GM23338 (cell line): Measurements from ENCODE around the gene LLGL2.

Experiments used
- CREB1 ChIP-seq: fragments of 250-450 bp; sonication (Bioruptor Pico); IDR thresholded peaks from 2 replicates; pipeline ENCODE4 v1.5.0; 2020; ENCODE audit warnings: low read depth, mild to moderate bottlenecking, moderate library complexity
- EZH2 ChIP-seq: fragments of 200-600 bp; sonication (generic); IDR thresholded peaks from one replicate; pipeline ENCODE4 v1.8.0; 2017; ENCODE audit warnings: antibody characterized with exemption, mild to moderate bottlenecking, low read depth; ENCODE audit not compliant: unreplicated experiment
- EZH2phosphoT487 ChIP-seq: fragments of 200-600 bp; sonication (generic); IDR thresholded peaks from one replicate; pipeline ENCODE4 v1.8.1; 2018; ENCODE audit warnings: antibody characterized with exemption; ENCODE audit not compliant: unreplicated experiment
- JUNB ChIP-seq: IDR thresholded peaks from one replicate; pipeline ENCODE4 v1.6.1; 2016; ENCODE audit warnings: antibody characterized with exemption; ENCODE audit not compliant: unreplicated experiment
- NANOG ChIP-seq: IDR thresholded peaks from 2 replicates; pipeline ENCODE4 v1.6.1; 2016; ENCODE audit warnings: antibody characterized with exemption, borderline replicate concordance
- POLR2AphosphoS5 ChIP-seq: IDR thresholded peaks from 2 replicates; pipeline ENCODE4 v1.6.1; 2016; ENCODE audit warnings: antibody characterized with exemption, low read depth
- TF ChIP-seq, protein P1 (sequence below), 2 experiments: fragments of 200-600 bp in 1 of 2; sonication (generic) in 1 of 2; conservative IDR thresholded peaks; 2 replicates each; pipeline versions ENCODE4 v1.5.1 to v1.6.1; 2016 to 2017; ENCODE audit warnings: antibody characterized with exemption in 2 of 2, low read depth in 2 of 2, mild to moderate bottlenecking in 2 of 2, moderate library complexity in 1 of 2
- TF ChIP-seq, protein P2 (sequence below): IDR thresholded peaks from 2 replicates; pipeline ENCODE4 v1.6.1; 2016; ENCODE audit warnings: antibody characterized with exemption
- TF ChIP-seq, protein P3 (sequence below): fragments of 250-450 bp; sonication (Bioruptor Pico); IDR thresholded peaks from 2 replicates; pipeline ENCODE4 v1.5.0; 2020; ENCODE audit warnings: mild to moderate bottlenecking, moderate library complexity
- TF ChIP-seq, protein P4 (sequence below): IDR thresholded peaks from one replicate; pipeline ENCODE4 v1.6.1; 2018; ENCODE audit warnings: antibody characterized with exemption; ENCODE audit not compliant: unreplicated experiment

DNA sequence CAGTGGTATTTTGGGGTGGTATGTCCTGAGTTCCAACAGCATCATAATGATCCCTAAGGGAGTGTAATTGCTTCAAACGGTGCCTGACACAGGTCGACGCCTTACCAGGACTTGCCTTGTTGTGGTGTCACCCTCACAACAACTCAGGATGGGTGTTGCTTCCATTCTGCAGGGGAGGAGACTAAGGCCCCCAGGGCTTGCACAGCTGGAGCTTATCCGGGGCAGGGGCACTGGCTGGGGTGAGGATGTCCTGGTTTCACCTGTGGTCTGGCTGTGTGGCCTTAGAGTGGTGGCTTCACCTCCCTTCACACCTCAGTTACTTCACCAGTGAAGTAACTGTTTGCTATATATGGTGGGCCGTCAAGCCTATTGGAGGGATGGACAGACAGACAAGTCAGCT is 23.3 kb downstream of the LLGL2 start:
- no peak for TF ChIP-seq EZH2
- TF ChIP-seq POLR2AphosphoS5 = no peak
- TF ChIP-seq, protein P1, sequence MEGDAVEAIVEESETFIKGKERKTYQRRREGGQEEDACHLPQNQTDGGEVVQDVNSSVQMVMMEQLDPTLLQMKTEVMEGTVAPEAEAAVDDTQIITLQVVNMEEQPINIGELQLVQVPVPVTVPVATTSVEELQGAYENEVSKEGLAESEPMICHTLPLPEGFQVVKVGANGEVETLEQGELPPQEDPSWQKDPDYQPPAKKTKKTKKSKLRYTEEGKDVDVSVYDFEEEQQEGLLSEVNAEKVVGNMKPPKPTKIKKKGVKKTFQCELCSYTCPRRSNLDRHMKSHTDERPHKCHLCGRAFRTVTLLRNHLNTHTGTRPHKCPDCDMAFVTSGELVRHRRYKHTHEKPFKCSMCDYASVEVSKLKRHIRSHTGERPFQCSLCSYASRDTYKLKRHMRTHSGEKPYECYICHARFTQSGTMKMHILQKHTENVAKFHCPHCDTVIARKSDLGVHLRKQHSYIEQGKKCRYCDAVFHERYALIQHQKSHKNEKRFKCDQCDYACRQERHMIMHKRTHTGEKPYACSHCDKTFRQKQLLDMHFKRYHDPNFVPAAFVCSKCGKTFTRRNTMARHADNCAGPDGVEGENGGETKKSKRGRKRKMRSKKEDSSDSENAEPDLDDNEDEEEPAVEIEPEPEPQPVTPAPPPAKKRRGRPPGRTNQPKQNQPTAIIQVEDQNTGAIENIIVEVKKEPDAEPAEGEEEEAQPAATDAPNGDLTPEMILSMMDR (conservative IDR thresholded peaks at IDR 0.05; ENCODE audit: low read depth in 2 of 2) = no peak
- TF ChIP-seq NANOG = no peak
- TF ChIP-seq, protein P2, sequence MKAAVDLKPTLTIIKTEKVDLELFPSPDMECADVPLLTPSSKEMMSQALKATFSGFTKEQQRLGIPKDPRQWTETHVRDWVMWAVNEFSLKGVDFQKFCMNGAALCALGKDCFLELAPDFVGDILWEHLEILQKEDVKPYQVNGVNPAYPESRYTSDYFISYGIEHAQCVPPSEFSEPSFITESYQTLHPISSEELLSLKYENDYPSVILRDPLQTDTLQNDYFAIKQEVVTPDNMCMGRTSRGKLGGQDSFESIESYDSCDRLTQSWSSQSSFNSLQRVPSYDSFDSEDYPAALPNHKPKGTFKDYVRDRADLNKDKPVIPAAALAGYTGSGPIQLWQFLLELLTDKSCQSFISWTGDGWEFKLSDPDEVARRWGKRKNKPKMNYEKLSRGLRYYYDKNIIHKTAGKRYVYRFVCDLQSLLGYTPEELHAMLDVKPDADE = no peak
- TF ChIP-seq, protein P3, sequence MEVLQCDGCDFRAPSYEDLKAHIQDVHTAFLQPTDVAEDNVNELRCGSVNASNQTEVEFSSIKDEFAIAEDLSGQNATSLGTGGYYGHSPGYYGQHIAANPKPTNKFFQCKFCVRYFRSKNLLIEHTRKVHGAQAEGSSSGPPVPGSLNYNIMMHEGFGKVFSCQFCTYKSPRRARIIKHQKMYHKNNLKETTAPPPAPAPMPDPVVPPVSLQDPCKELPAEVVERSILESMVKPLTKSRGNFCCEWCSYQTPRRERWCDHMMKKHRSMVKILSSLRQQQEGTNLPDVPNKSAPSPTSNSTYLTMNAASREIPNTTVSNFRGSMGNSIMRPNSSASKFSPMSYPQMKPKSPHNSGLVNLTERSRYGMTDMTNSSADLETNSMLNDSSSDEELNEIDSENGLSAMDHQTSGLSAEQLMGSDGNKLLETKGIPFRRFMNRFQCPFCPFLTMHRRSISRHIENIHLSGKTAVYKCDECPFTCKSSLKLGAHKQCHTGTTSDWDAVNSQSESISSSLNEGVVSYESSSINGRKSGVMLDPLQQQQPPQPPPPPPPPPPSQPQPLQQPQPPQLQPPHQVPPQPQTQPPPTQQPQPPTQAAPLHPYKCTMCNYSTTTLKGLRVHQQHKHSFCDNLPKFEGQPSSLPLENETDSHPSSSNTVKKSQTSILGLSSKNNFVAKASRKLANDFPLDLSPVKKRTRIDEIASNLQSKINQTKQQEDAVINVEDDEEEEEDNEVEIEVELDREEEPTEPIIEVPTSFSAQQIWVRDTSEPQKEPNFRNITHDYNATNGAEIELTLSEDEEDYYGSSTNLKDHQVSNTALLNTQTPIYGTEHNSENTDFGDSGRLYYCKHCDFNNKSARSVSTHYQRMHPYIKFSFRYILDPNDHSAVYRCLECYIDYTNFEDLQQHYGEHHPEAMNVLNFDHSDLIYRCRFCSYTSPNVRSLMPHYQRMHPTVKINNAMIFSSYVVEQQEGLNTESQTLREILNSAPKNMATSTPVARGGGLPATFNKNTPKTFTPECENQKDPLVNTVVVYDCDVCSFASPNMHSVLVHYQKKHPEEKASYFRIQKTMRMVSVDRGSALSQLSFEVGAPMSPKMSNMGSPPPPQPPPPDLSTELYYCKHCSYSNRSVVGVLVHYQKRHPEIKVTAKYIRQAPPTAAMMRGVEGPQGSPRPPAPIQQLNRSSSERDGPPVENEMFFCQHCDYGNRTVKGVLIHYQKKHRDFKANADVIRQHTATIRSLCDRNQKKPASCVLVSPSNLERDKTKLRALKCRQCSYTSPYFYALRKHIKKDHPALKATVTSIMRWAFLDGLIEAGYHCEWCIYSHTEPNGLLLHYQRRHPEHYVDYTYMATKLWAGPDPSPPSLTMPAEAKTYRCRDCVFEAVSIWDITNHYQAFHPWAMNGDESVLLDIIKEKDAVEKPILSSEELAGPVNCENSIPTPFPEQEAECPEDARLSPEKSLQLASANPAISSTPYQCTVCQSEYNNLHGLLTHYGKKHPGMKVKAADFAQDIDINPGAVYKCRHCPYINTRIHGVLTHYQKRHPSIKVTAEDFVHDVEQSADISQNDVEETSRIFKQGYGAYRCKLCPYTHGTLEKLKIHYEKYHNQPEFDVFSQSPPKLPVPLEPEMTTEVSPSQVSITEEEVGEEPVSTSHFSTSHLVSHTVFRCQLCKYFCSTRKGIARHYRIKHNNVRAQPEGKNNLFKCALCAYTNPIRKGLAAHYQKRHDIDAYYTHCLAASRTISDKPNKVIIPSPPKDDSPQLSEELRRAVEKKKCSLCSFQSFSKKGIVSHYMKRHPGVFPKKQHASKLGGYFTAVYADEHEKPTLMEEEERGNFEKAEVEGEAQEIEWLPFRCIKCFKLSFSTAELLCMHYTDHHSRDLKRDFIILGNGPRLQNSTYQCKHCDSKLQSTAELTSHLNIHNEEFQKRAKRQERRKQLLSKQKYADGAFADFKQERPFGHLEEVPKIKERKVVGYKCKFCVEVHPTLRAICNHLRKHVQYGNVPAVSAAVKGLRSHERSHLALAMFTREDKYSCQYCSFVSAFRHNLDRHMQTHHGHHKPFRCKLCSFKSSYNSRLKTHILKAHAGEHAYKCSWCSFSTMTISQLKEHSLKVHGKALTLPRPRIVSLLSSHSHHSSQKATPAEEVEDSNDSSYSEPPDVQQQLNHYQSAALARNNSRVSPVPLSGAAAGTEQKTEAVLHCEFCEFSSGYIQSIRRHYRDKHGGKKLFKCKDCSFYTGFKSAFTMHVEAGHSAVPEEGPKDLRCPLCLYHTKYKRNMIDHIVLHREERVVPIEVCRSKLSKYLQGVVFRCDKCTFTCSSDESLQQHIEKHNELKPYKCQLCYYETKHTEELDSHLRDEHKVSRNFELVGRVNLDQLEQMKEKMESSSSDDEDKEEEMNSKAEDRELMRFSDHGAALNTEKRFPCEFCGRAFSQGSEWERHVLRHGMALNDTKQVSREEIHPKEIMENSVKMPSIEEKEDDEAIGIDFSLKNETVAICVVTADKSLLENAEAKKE = no peak
- TF ChIP-seq CREB1 (CRISPR knock-in tag) = no peak
- TF ChIP-seq, protein P4, sequence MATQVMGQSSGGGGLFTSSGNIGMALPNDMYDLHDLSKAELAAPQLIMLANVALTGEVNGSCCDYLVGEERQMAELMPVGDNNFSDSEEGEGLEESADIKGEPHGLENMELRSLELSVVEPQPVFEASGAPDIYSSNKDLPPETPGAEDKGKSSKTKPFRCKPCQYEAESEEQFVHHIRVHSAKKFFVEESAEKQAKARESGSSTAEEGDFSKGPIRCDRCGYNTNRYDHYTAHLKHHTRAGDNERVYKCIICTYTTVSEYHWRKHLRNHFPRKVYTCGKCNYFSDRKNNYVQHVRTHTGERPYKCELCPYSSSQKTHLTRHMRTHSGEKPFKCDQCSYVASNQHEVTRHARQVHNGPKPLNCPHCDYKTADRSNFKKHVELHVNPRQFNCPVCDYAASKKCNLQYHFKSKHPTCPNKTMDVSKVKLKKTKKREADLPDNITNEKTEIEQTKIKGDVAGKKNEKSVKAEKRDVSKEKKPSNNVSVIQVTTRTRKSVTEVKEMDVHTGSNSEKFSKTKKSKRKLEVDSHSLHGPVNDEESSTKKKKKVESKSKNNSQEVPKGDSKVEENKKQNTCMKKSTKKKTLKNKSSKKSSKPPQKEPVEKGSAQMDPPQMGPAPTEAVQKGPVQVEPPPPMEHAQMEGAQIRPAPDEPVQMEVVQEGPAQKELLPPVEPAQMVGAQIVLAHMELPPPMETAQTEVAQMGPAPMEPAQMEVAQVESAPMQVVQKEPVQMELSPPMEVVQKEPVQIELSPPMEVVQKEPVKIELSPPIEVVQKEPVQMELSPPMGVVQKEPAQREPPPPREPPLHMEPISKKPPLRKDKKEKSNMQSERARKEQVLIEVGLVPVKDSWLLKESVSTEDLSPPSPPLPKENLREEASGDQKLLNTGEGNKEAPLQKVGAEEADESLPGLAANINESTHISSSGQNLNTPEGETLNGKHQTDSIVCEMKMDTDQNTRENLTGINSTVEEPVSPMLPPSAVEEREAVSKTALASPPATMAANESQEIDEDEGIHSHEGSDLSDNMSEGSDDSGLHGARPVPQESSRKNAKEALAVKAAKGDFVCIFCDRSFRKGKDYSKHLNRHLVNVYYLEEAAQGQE = no peak
- TF ChIP-seq EZH2phosphoT487 = no peak
- no peak for TF ChIP-seq JUNB
